MM.1S (cell line): ENCODE results near the gene KCNC4.

Source experiments
- DNase-seq: peaks from one replicate; pipeline ENCODE4 v3.0.0-alpha.2; 2015
- H2AFZ ChIP-seq: fragments of 300-600 bp; sonication (generic); 2 replicates; pipeline ENCODE4 v1.6.0; 2016; ENCODE audit warnings: antibody characterized with exemption, low read length
- H3F3A ChIP-seq: fragments of 300-600 bp; sonication (generic); 2 replicates; pipeline ENCODE4 v1.6.1; 2016; ENCODE audit warnings: mild to moderate bottlenecking, antibody characterized with exemption, low read length, moderate library complexity, mixed read lengths; ENCODE audit not compliant: insufficient read depth
- H3K27ac ChIP-seq: fragments of 300-600 bp; sonication (generic); 2 replicates; pipeline ENCODE4 v1.5.1; 2016; ENCODE audit warnings: mild to moderate bottlenecking, low read length
- H3K27me3 ChIP-seq: fragments of 300-600 bp; sonication (generic); replicated peaks from 2 replicates; pipeline ENCODE4 v1.6.0; 2016; ENCODE audit warnings: low read length; ENCODE audit not compliant: insufficient read depth
- H3K36me3 ChIP-seq: fragments of 300-600 bp; sonication (generic); replicated peaks from 2 replicates; pipeline ENCODE4 v1.6.1; 2016; ENCODE audit warnings: mild to moderate bottlenecking, low read length, mixed read lengths; ENCODE audit not compliant: insufficient read depth
- H3K4me1 ChIP-seq: fragments of 300-600 bp; sonication (generic); 2 replicates; pipeline ENCODE4 v1.6.1; 2016; ENCODE audit warnings: low read length, mixed read lengths
- H3K4me2 ChIP-seq: fragments of 300-600 bp; sonication (generic); 2 replicates; pipeline ENCODE4 v1.6.0; 2016; ENCODE audit warnings: low read depth, low read length
- H3K4me3 ChIP-seq: fragments of 300-600 bp; sonication (generic); 2 replicates; pipeline ENCODE4 v1.5.1; 2016; ENCODE audit warnings: low read length, mixed read lengths
- H3K79me2 ChIP-seq: fragments of 300-600 bp; sonication (generic); 2 replicates; pipeline ENCODE4 v1.6.1; 2016; ENCODE audit warnings: mixed run types, low read length, mixed read lengths
- H3K9ac ChIP-seq: fragments of 300-600 bp; sonication (generic); 2 replicates; pipeline ENCODE4 v1.6.1; 2016; ENCODE audit warnings: low read length, mixed read lengths
- H3K9me2 ChIP-seq: fragments of 300-600 bp; sonication (generic); replicated peaks from 2 replicates; pipeline ENCODE4 v1.6.1; 2016; ENCODE audit warnings: mild to moderate bottlenecking, low read length, mixed read lengths; ENCODE audit not compliant: insufficient read depth
- H3K9me3 ChIP-seq: fragments of 300-600 bp; sonication (generic); replicated peaks from 2 replicates; pipeline ENCODE4 v1.6.1; 2016; ENCODE audit warnings: mild to moderate bottlenecking, low read length, mixed read lengths; ENCODE audit not compliant: insufficient read depth
- H4K20me1 ChIP-seq: fragments of 300-600 bp; sonication (generic); 2 replicates; pipeline ENCODE4 v1.6.1; 2016; ENCODE audit warnings: mild to moderate bottlenecking, low read length, moderate library complexity, mixed read lengths; ENCODE audit not compliant: insufficient read depth
- CTCF ChIP-seq: fragments of 300-600 bp; sonication (generic); IDR thresholded peaks from 2 replicates; pipeline ENCODE4 v1.5.1; 2016; ENCODE audit warnings: antibody characterized with exemption, low read length, mixed read lengths
- EZH2 ChIP-seq: fragments of 300-600 bp; sonication (generic); optimal IDR thresholded peaks from 2 replicates; pipeline ENCODE3; 2017; ENCODE audit warnings: low read depth, mild to moderate bottlenecking, antibody characterized with exemption, low read length, mixed read lengths
- EZH2phosphoT487 ChIP-seq: fragments of 300-600 bp; sonication (generic); IDR thresholded peaks from 2 replicates; pipeline ENCODE4 v1.6.1; 2018; ENCODE audit warnings: antibody characterized with exemption, low read length

KCNC4 gene

GRCh38 chr1:110200666-110201065, 9.4 kb upstream of the KCNC4 start:
- no peak for DNase-seq
- TF ChIP-seq CTCF = no peak
- TF ChIP-seq EZH2 = no peak

GRCh38 chr1:110201157-110201825, 8.8 kb upstream of the KCNC4 start:
- Histone ChIP-seq H2AFZ (no peak overlapping the region), H3K27me3 (no peaks in the 10 kb centered on the region), H3K4me3 (no peak overlapping the region), H3K4me2 (no peak overlapping the region), H4K20me1 (no peaks in the 10 kb centered on the region), H3K9me2 (no peaks in the 10 kb centered on the region), H3K4me1 (no peaks in the 10 kb centered on the region), H3K9me3 (no peaks in the 10 kb centered on the region), H3F3A (no peaks in the 10 kb centered on the region), H3K27ac (no peak overlapping the region), H3K9ac (no peak overlapping the region), H3K36me3 (no peaks in the 10 kb centered on the region), H3K79me2 (no peaks in the 10 kb centered on the region)
- TF ChIP-seq CTCF (no peak), EZH2phosphoT487 (no peak), EZH2 (no peak)
- DNase-seq = no peak

More at GRCh38 chr1:110200666-110201065, 9.4 kb upstream of the KCNC4 start:
- H3K79me2 ChIP-seq = no peaks in the 10 kb centered on the region
- H3K27me3 ChIP-seq = no peaks in the 10 kb centered on the region
- H3K4me3 ChIP-seq = no peak overlapping the region
- H3K9me3 ChIP-seq = no peaks in the 10 kb centered on the region
- no peak overlapping the region for H3K4me2 ChIP-seq
- H3F3A ChIP-seq = no peaks in the 10 kb centered on the region
- H3K27ac ChIP-seq = no peak overlapping the region
- no peak overlapping the region for H2AFZ ChIP-seq
- H3K9me2 ChIP-seq = no peaks in the 10 kb centered on the region
- no peaks in the 10 kb centered on the region for H3K36me3 ChIP-seq
- H3K4me1 ChIP-seq = no peaks in the 10 kb centered on the region
- no peaks in the 10 kb centered on the region for H4K20me1 ChIP-seq
- no peak overlapping the region for H3K9ac ChIP-seq

GRCh38 chr1:110203021-110203661, 7.0 kb upstream of the KCNC4 start:
- Histone ChIP-seq H3K36me3 (no peaks in the 10 kb centered on the region), H3K27me3 (no peaks in the 10 kb centered on the region), H3K4me1 (no peaks in the 10 kb centered on the region), H3K4me2 (no peak overlapping the region), H3K27ac (no peak overlapping the region), H3K79me2 (no peaks in the 10 kb centered on the region), H2AFZ (no peak overlapping the region), H3K9me3 (no peaks in the 10 kb centered on the region), H4K20me1 (no peaks in the 10 kb centered on the region), H3K9me2 (no peaks in the 10 kb centered on the region), H3F3A (no peaks in the 10 kb centered on the region), H3K4me3 (no peak overlapping the region), H3K9ac (no peak overlapping the region)
- TF ChIP-seq EZH2phosphoT487 (no peak), CTCF (peak; percentile 64)
- DNase-seq = peak; percentile 24
